RWPE1 (cell line): ENCODE measurements around the gene PPP1R10.

ENCODE experiments used
- CTCF ChIA-PET: fragments of 350-600 bp; sonication (Branson Sonifier 250); formaldehyde crosslinking; extraction: SDS; loops from one replicate; lab custom pipeline; 2021; lab: Yijun Ruan, JAX
- POLR2A ChIA-PET: fragments of 400-600 bp; formaldehyde crosslinking; extraction: SDS; loops from one replicate; lab custom pipeline; 2020; ENCODE audit warnings: antibody characterized with exemption; ENCODE audit not compliant: low non-redundant PET; lab: Yijun Ruan, JAX
- DNase-seq: peaks from one replicate; pipeline ENCODE4 v3.0.0; 2012; ENCODE audit warnings: low spot score
- H3K27ac ChIP-seq: fragments of 450-650 bp; 2 replicates; pipeline ENCODE4 v1.5.1; 2017
- TF ChIP-seq, protein P1 (sequence below): fragments of 450-650 bp; conservative IDR thresholded peaks from 2 replicates; pipeline ENCODE4 v1.5.1; 2017; ENCODE audit warnings: low read depth, mild to moderate bottlenecking

Gene PPP1R10

DNA sequence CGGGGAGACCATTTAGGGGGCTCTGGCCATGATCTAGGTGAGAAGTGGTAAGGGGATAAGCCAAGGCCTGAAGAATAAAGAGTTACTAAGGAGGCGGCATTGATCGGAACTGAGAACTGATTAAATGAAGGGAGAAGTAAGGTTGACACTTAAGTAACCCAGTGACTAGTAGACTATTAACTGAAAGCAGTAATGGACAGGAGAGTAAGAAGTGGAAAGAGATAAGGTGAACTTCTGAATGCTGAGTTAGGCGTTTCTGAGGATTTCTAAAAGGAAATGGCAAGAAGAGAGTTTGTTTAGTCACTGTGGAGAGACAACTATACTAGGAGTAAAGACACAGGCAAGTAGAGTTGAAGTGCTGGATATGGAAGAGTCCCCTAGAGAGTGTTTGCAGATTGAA lies 43.9 kb downstream of the PPP1R10 start:
- no peak for DNase-seq
- TF ChIP-seq, protein P1, sequence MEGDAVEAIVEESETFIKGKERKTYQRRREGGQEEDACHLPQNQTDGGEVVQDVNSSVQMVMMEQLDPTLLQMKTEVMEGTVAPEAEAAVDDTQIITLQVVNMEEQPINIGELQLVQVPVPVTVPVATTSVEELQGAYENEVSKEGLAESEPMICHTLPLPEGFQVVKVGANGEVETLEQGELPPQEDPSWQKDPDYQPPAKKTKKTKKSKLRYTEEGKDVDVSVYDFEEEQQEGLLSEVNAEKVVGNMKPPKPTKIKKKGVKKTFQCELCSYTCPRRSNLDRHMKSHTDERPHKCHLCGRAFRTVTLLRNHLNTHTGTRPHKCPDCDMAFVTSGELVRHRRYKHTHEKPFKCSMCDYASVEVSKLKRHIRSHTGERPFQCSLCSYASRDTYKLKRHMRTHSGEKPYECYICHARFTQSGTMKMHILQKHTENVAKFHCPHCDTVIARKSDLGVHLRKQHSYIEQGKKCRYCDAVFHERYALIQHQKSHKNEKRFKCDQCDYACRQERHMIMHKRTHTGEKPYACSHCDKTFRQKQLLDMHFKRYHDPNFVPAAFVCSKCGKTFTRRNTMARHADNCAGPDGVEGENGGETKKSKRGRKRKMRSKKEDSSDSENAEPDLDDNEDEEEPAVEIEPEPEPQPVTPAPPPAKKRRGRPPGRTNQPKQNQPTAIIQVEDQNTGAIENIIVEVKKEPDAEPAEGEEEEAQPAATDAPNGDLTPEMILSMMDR, result no peak
- POLR2A ChIA-PET, result no interaction called here
- CTCF ChIA-PET, result no interaction called here
- no peak overlapping the region for H3K27ac ChIP-seq

DNA sequence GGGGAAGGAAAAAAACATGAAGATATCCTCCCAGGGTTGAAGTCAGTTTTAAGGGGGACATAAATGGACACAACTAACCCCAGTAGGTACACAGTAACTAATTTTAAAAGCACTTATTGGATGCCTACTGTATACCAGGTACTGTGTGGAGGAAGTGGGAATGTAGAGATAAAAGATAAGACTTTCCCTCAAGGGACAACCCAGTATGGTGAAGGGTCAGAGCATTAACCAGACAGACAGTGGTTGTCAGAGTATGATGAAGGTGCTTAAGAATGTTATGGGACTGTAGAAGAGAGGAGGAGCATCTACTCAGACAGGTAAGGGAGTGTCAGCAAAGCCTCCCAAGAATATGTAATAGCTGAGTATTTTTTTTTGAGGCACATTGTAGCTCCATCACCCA lies 44.9 kb downstream of the PPP1R10 start:
- TF ChIP-seq, protein P1, result no peak
- peak; percentile 30 for DNase-seq
- ChIA-PET POLR2A (interaction anchor here (0.6 kb wide), 1 partner anchor 40 kb away, joined by 3 read pairs; no protein-coding TSS in a partner anchor), CTCF (no interaction called here)
- no peak overlapping the region for H3K27ac ChIP-seq

GRCh38 chr6:30571762-30572082 lies 45.3 kb downstream of the PPP1R10 start:
- ChIA-PET POLR2A (interaction anchor here (1.8 kb wide), 1 partner anchor 14 kb away, joined by 4 read pairs; the partner anchor contains the start of gene PRR3), CTCF (no interaction called here)
- DNase-seq, result no peak
- TF ChIP-seq, protein P1, result no peak
- H3K27ac ChIP-seq, result peak overlapping the region; percentile 84

GRCh38 chr6:30571075-30571761 lies 45.8 kb downstream of the PPP1R10 start, which contains the start of gene ABCF1:
Gene ABCF1, plus strand, starts transcription at chr6:30571442. Its CDS starts 46 bp downstream, at chr6:30571488.
- ChIA-PET CTCF (interaction anchor here (0.6 to 0.9 kb wide), 2 partner anchors 26 to 508 kb away, joined by 3 read pairs; no protein-coding TSS in a partner anchor), POLR2A (interaction anchor here (0.5 to 1.8 kb wide), 2 partner anchors 14 to 42 kb away, joined by 3 to 4 read pairs; partner anchors contain the start of gene PRR3)
- TF ChIP-seq, protein P1, result no peak
- H3K27ac ChIP-seq, result peak within 1 kb of the TSS; percentile 84
- peak; percentile 98 for DNase-seq

DNA sequence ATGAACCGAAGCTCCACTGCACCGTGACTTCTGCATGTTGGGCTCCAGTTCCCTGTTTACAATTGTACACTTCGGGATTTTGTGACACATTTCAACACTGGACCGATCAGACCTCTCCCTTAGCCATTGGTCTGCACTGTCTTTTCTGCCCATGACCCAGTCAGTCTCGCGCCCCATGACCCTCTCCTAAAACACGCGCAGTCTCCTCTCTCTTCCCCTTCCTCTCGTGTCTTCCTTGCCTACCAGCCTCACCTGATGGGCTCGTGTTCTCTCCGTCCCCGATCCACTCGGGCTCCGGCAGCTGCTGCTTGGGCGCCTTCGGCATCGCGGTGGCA lies 46.3 kb downstream of the PPP1R10 start:
- POLR2A ChIA-PET, result interaction anchor here (0.5 to 1.8 kb wide), 2 partner anchors 13 to 42 kb away, joined by 3 to 4 read pairs; partner anchors contain the start of gene PRR3
- CTCF ChIA-PET, result interaction anchor here (0.6 to 1.0 kb wide), 4 partner anchors 16 to 508 kb away, joined by 3 to 4 read pairs (median 3); no protein-coding TSS in a partner anchor
- TF ChIP-seq, protein P1, result no peak
- H3K27ac ChIP-seq, result peak overlapping the region; percentile 84
- no peak for DNase-seq

GRCh38 chr6:30570263-30570662 lies 46.8 kb downstream of the PPP1R10 start:
- TF ChIP-seq, protein P1, result no peak
- no peak overlapping the region for H3K27ac ChIP-seq
- ChIA-PET CTCF (interaction anchor here (0.6 to 1.0 kb wide), 5 partner anchors 17 to 356 kb away, joined by 3 to 4 read pairs (median 3); no protein-coding TSS in a partner anchor), POLR2A (interaction anchor here (1.8 kb wide), 1 partner anchor 13 kb away, joined by 4 read pairs; the partner anchor contains the start of gene PRR3)
- DNase-seq, result no peak
